ENCODE measurements around the gene ROBO1. TPM values are rescaled to one million over a fixed set of nuclear protein-coding genes. Genes with fewer than 3 reads are reported as not detected.

Gene ROBO1
- total RNA-seq, 1 experiment from 2014 or later = 32.2 TPM

GRCh38 chr3:79086514-79086913, 681.3 kb downstream of the ROBO1 start:
- intact Hi-C loops (cut with micrococcal nuclease) = loop anchor here (1.0 kb wide), 2 partner anchors 276 to 411 kb away; no protein-coding TSS in a partner anchor
- TF ChIP-seq, protein P1, sequence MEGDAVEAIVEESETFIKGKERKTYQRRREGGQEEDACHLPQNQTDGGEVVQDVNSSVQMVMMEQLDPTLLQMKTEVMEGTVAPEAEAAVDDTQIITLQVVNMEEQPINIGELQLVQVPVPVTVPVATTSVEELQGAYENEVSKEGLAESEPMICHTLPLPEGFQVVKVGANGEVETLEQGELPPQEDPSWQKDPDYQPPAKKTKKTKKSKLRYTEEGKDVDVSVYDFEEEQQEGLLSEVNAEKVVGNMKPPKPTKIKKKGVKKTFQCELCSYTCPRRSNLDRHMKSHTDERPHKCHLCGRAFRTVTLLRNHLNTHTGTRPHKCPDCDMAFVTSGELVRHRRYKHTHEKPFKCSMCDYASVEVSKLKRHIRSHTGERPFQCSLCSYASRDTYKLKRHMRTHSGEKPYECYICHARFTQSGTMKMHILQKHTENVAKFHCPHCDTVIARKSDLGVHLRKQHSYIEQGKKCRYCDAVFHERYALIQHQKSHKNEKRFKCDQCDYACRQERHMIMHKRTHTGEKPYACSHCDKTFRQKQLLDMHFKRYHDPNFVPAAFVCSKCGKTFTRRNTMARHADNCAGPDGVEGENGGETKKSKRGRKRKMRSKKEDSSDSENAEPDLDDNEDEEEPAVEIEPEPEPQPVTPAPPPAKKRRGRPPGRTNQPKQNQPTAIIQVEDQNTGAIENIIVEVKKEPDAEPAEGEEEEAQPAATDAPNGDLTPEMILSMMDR (IDR thresholded peaks at IDR 0.05; ENCODE audit: unreplicated experiment) = peak; percentile 59
- peak; percentile 69 for DNase-seq (ENCODE audit: unreplicated experiment)
- no peak overlapping the region for H3K27ac Mint-ChIP-seq (ENCODE audit: low read depth, unreplicated experiment)
- CTCF ChIA-PET = interaction anchor here (0.6 to 3.2 kb wide), 40 partner anchors 9 to 1386 kb away, joined by 3 to 45 read pairs (median 3); no protein-coding TSS in a partner anchor
- no TSS peak for BruUV-seq (replicated peaks)
- POLR2A ChIA-PET = interaction anchor here (0.6 kb wide), 1 partner anchor 23 kb away, joined by 3 read pairs; no protein-coding TSS in a partner anchor
- H3K9me3 Mint-ChIP-seq (ENCODE audit: unreplicated experiment) = no peaks in the 10 kb centered on the region
- H3K4me1 Mint-ChIP-seq (ENCODE audit: insufficient read depth, unreplicated experiment) = no peaks in the 10 kb centered on the region
- no peaks in the 10 kb centered on the region for H3K36me3 Mint-ChIP-seq (ENCODE audit: insufficient read depth, unreplicated experiment)
- no peak overlapping the region for H3K4me3 Mint-ChIP-seq (ENCODE audit: unreplicated experiment)
- peaks cover 100% of the 10 kb centered on the region for H3K27me3 Mint-ChIP-seq (ENCODE audit: insufficient read depth, unreplicated experiment)

GRCh38 chr3:79085171-79085570, 682.6 kb downstream of the ROBO1 start:
- no TSS peak for BruUV-seq (replicated peaks)
- Mint-ChIP-seq H3K4me3 (ENCODE audit: unreplicated experiment) (no peak overlapping the region), H3K27me3 (ENCODE audit: insufficient read depth, unreplicated experiment) (peaks cover 100% of the 10 kb centered on the region), H3K4me1 (ENCODE audit: insufficient read depth, unreplicated experiment) (no peaks in the 10 kb centered on the region), H3K27ac (ENCODE audit: low read depth, unreplicated experiment) (no peak overlapping the region), H3K9me3 (ENCODE audit: unreplicated experiment) (no peaks in the 10 kb centered on the region), H3K36me3 (ENCODE audit: insufficient read depth, unreplicated experiment) (no peaks in the 10 kb centered on the region)
- DNase-seq (ENCODE audit: unreplicated experiment) = no peak
- TF ChIP-seq, protein P1 (IDR thresholded peaks at IDR 0.05; ENCODE audit: unreplicated experiment) = no peak
- intact Hi-C loops (cut with micrococcal nuclease) = no loop called here
- ChIA-PET POLR2A (no interaction called here), CTCF (interaction anchor here (0.6 to 3.2 kb wide), 12 partner anchors 12 to 1900 kb away, joined by 3 to 45 read pairs (median 5); no protein-coding TSS in a partner anchor)

GRCh38 chr3:79081335-79081734, 686.5 kb downstream of the ROBO1 start:
- no peak for DNase-seq (ENCODE audit: unreplicated experiment)
- Mint-ChIP-seq H3K36me3 (ENCODE audit: insufficient read depth, unreplicated experiment) (no peaks in the 10 kb centered on the region), H3K9me3 (ENCODE audit: unreplicated experiment) (no peaks in the 10 kb centered on the region), H3K4me3 (ENCODE audit: unreplicated experiment) (no peak overlapping the region), H3K27ac (ENCODE audit: low read depth, unreplicated experiment) (no peak overlapping the region), H3K27me3 (ENCODE audit: insufficient read depth, unreplicated experiment) (peaks cover 94% of the 10 kb centered on the region), H3K4me1 (ENCODE audit: insufficient read depth, unreplicated experiment) (no peaks in the 10 kb centered on the region)
- intact Hi-C loops (cut with micrococcal nuclease) = no loop called here
- CTCF ChIA-PET = interaction anchor here (0.6 to 1.1 kb wide), 3 partner anchors 11 to 436 kb away, joined by 3 to 4 read pairs (median 3); no protein-coding TSS in a partner anchor
- POLR2A ChIA-PET = no interaction called here
- no TSS peak for BruUV-seq (replicated peaks)
- TF ChIP-seq, protein P1 (IDR thresholded peaks at IDR 0.05; ENCODE audit: unreplicated experiment) = no peak

- BruUV-seq (replicated peaks) = no TSS peak
- CTCF ChIA-PET = interaction anchor here (0.5 to 1.2 kb wide), 2 partner anchors 34 to 287 kb away, joined by 3 read pairs; no protein-coding TSS in a partner anchor
Measured at GRCh38 chr3:79074558-79074957, 693.2 kb downstream of the ROBO1 start.

More at GRCh38 chr3:79074558-79074957, 693.2 kb downstream of the ROBO1 start:
- Mint-ChIP-seq H3K27ac (ENCODE audit: low read depth, unreplicated experiment) (no peak overlapping the region), H3K9me3 (ENCODE audit: unreplicated experiment) (no peaks in the 10 kb centered on the region), H3K36me3 (ENCODE audit: insufficient read depth, unreplicated experiment) (no peaks in the 10 kb centered on the region), H3K4me1 (ENCODE audit: insufficient read depth, unreplicated experiment) (no peaks in the 10 kb centered on the region), H3K4me3 (ENCODE audit: unreplicated experiment) (no peak overlapping the region), H3K27me3 (ENCODE audit: insufficient read depth, unreplicated experiment) (peaks cover 88% of the 10 kb centered on the region)
- POLR2A ChIA-PET = no interaction called here
- intact Hi-C loops (cut with micrococcal nuclease) = no loop called here
- no peak for DNase-seq (ENCODE audit: unreplicated experiment)
- TF ChIP-seq, protein P1 (IDR thresholded peaks at IDR 0.05; ENCODE audit: unreplicated experiment) = no peak

Measured in MCF 10A (cell line).